Measurements from ENCODE around the gene NR5A1.

Gene NR5A1

GRCh38 chr9:124454791-124455443, 52.3 kb downstream of the NR5A1 start:
- no peak overlapping the region for H3K4me3 ChIP-seq (ENCODE audit: low read depth, low read length)
- no peak for DNase-seq (ENCODE audit: low read depth)
- TF ChIP-seq CTCF (IDR thresholded peaks at IDR 0.05; ENCODE audit: low read depth, low read length, missing control alignments) = no peak
- in situ Hi-C loops (cut with HindIII; ENCODE audit: low sequenced_read_pairs) = loop anchor here (5.0 kb wide), 1 partner anchor 77 kb away; no protein-coding TSS in a partner anchor

GRCh38 chr9:124454296-124454695, 52.9 kb downstream of the NR5A1 start:
- in situ Hi-C loops (cut with HindIII; ENCODE audit: low sequenced_read_pairs) = no loop called here
- TF ChIP-seq CTCF (IDR thresholded peaks at IDR 0.05; ENCODE audit: low read depth, low read length, missing control alignments) = no peak
- no peak for DNase-seq (ENCODE audit: low read depth)
- no peak overlapping the region for H3K4me3 ChIP-seq (ENCODE audit: low read depth, low read length)

GRCh38 chr9:124453586-124454191, 53.5 kb downstream of the NR5A1 start:
- in situ Hi-C loops (cut with HindIII; ENCODE audit: low sequenced_read_pairs) = no loop called here
- no peak overlapping the region for H3K4me3 ChIP-seq (ENCODE audit: low read depth, low read length)
- no peak for TF ChIP-seq CTCF (IDR thresholded peaks at IDR 0.05; ENCODE audit: low read depth, low read length, missing control alignments)
- DNase-seq (ENCODE audit: low read depth) = no peak

GRCh38 chr9:124452841-124453585, 54.2 kb downstream of the NR5A1 start:
- TF ChIP-seq CTCF (IDR thresholded peaks at IDR 0.05; ENCODE audit: low read depth, low read length, missing control alignments) = no peak
- in situ Hi-C loops (cut with HindIII; ENCODE audit: low sequenced_read_pairs) = no loop called here

GRCh38 chr9:124452326-124452725, 54.9 kb downstream of the NR5A1 start:
- in situ Hi-C loops (cut with HindIII; ENCODE audit: low sequenced_read_pairs) = no loop called here
- no peak for TF ChIP-seq CTCF (IDR thresholded peaks at IDR 0.05; ENCODE audit: low read depth, low read length, missing control alignments)
- DNase-seq (ENCODE audit: low read depth) = no peak

More at GRCh38 chr9:124452841-124453585, 54.2 kb downstream of the NR5A1 start:
- DNase-seq (ENCODE audit: low read depth) = no peak
- no peak overlapping the region for H3K4me3 ChIP-seq (ENCODE audit: low read depth, low read length)

GRCh38 chr9:124450931-124451661, 56.1 kb downstream of the NR5A1 start:
- H3K4me3 ChIP-seq (ENCODE audit: low read depth, low read length) = no peak overlapping the region
- in situ Hi-C loops (cut with HindIII; ENCODE audit: low sequenced_read_pairs) = no loop called here
- TF ChIP-seq CTCF (IDR thresholded peaks at IDR 0.05; ENCODE audit: low read depth, low read length, missing control alignments) = no peak
- no peak for DNase-seq (ENCODE audit: low read depth)

More at GRCh38 chr9:124452326-124452725, 54.9 kb downstream of the NR5A1 start:
- no peak overlapping the region for H3K4me3 ChIP-seq (ENCODE audit: low read depth, low read length)
